H1 (cell line): Measurements from ENCODE around the gene KRTAP10-7. TPM values are rescaled to one million over a fixed set of nuclear protein-coding genes. Genes with fewer than 3 reads are reported as not detected.
"Not testable (repeated sequence)": the region's sequence is repeated elsewhere in the genome, so short reads cannot be mapped to it uniquely, and the experiment has no call there.

ENCODE experiments used
- CTCF ChIA-PET: fragments of 300-600 bp; sonication (Branson Sonifier 250); formaldehyde crosslinking; loops from one replicate; lab custom pipeline; 2021; ENCODE audit not compliant: partially characterized antibody; lab: Charles Lee
- POLR2A ChIA-PET: fragments of 300-600 bp; sonication (Branson Sonifier 250); formaldehyde crosslinking; loops from one replicate; lab custom pipeline; 2021; ENCODE audit warnings: inconsistent platforms; ENCODE audit not compliant: partially characterized antibody; lab: Charles Lee
- DNase-seq, 2 experiments: peaks; one replicate each; pipeline versions ENCODE4 v3.0.0 to v3.0.0-alpha.2; 2010 to 2022; ENCODE audit warnings: low spot score in 2 of 2, low read depth in 1 of 2, mixed read lengths in 1 of 2
- FAIRE-seq: peaks from 2 replicates; lab custom pipeline; 2011; peaks lifted over from hg19 to GRCh38; lab: Jason Lieb, UNC
- H2AFZ ChIP-seq: 2 replicates; pipeline ENCODE4 v1.8.1; 2012; ENCODE audit warnings: low read length, inconsistent platforms
- H2AK5ac ChIP-seq: 2 replicates; pipeline ENCODE4 v1.6.1; 2013; ENCODE audit warnings: low read depth, low read length
- H2BK120ac ChIP-seq: replicated peaks from 2 replicates; pipeline ENCODE3; 2013; ENCODE audit warnings: low read depth, low read length, inconsistent platforms
- H2BK12ac ChIP-seq: 2 replicates; pipeline ENCODE4 v1.6.1; 2013; ENCODE audit warnings: low read depth, low read length
- H2BK15ac ChIP-seq: 2 replicates; pipeline ENCODE4 v1.6.1; 2013; ENCODE audit warnings: low read length
- H2BK20ac ChIP-seq: 2 replicates; pipeline ENCODE4 v1.6.1; 2013; ENCODE audit warnings: low read length
- H2BK5ac ChIP-seq: 2 replicates; pipeline ENCODE4 v1.6.1; 2013; ENCODE audit warnings: low read depth, low read length
- H3K14ac ChIP-seq: 2 replicates; pipeline ENCODE4 v1.6.1; 2013; ENCODE audit warnings: inconsistent platforms; ENCODE audit not compliant: insufficient read length
- H3K18ac ChIP-seq: 2 replicates; pipeline ENCODE4 v1.6.1; 2013; ENCODE audit warnings: low read length; ENCODE audit errors: extremely low read depth
- H3K23ac ChIP-seq: 2 replicates; pipeline ENCODE4 v1.6.1; 2013; ENCODE audit warnings: inconsistent platforms; ENCODE audit not compliant: insufficient read length
- H3K23me2 ChIP-seq: 2 replicates; pipeline ENCODE4 v1.6.1; 2013; ENCODE audit warnings: low read depth, low read length
- H3K27ac ChIP-seq: 2 replicates; pipeline ENCODE4 v1.6.1; 2011; ENCODE audit warnings: low read depth, low read length, inconsistent platforms
- H3K27me3 ChIP-seq, 4 experiments: replicated peaks in 1 of 4; 1 replicate in 1 of 4; 2 replicates in 3 of 4; pipeline versions ENCODE4 v1.6.1 to v1.8.1; 2011 to 2013; ENCODE audit warnings: low read length in 3 of 4, mild to moderate bottlenecking in 3 of 4, inconsistent platforms in 2 of 4, mixed read lengths in 2 of 4, moderate library complexity in 1 of 4; ENCODE audit not compliant: control insufficient read depth in 3 of 4, insufficient read depth in 3 of 4; ENCODE audit errors: extremely low read depth in 1 of 4
- H3K36me3 ChIP-seq, 4 experiments: 2 replicates each; pipeline versions ENCODE4 v1.6.1 to v1.8.1; 2011 to 2013; ENCODE audit warnings: mild to moderate bottlenecking in 4 of 4, low read length in 3 of 4, moderate library complexity in 2 of 4, control low read depth in 1 of 4, inconsistent platforms in 1 of 4; ENCODE audit not compliant: insufficient read depth in 4 of 4, control insufficient read depth in 2 of 4
- H3K4ac ChIP-seq: replicated peaks from 2 replicates; pipeline ENCODE3; 2013; ENCODE audit warnings: low read length, low read depth, mixed read lengths, inconsistent platforms; ENCODE audit not compliant: insufficient read length
- H3K4me1 ChIP-seq, 4 experiments: replicated peaks in 1 of 4; 1 replicate in 1 of 4; 2 replicates in 3 of 4; pipeline versions ENCODE4 v1.6.1 to v1.8.1; 2011 to 2013; ENCODE audit warnings: low read length in 3 of 4, inconsistent platforms in 2 of 4, mixed read lengths in 1 of 4; ENCODE audit not compliant: insufficient read depth in 4 of 4, control insufficient read depth in 3 of 4
- H3K4me2 ChIP-seq, 2 experiments: 2 replicates each; pipeline versions ENCODE4 v1.6.1 to v1.8.1; 2011 to 2013; ENCODE audit warnings: low read depth in 2 of 2, low read length in 2 of 2, control low read depth in 1 of 2, inconsistent platforms in 1 of 2, mild to moderate bottlenecking in 1 of 2; ENCODE audit not compliant: insufficient read depth in 1 of 2
- H3K4me3 ChIP-seq, 4 experiments: fragments of 200-600, 300-600 bp in 1 of 4; sonication (generic), shearing (Covaris generic), sonication (Bioruptor Twin) in 1 of 4; 2 replicates each; pipeline versions ENCODE4 v1.5.1 to v1.8.1; 2011 to 2016; ENCODE audit warnings: low read length in 4 of 4, low read depth in 3 of 4, control low read depth in 2 of 4, inconsistent platforms in 2 of 4, mild to moderate bottlenecking in 2 of 4, mixed read lengths in 1 of 4, moderate library complexity in 1 of 4; ENCODE audit not compliant: insufficient read depth in 2 of 4; ENCODE audit errors: extremely low read depth in 1 of 4
- H3K56ac ChIP-seq: replicated peaks from 2 replicates; pipeline ENCODE3; 2013; ENCODE audit warnings: low read depth, mild to moderate bottlenecking, mixed read lengths, low read length, inconsistent platforms; ENCODE audit not compliant: insufficient read length
- H3K79me1 ChIP-seq: 2 replicates; pipeline ENCODE4 v1.6.1; 2013; ENCODE audit warnings: low read depth, low read length, control low read depth
- H3K79me2 ChIP-seq, 2 experiments: 2 replicates each; pipeline versions ENCODE4 v1.6.1 to v1.8.1; 2012 to 2013; ENCODE audit warnings: low read length in 2 of 2, mild to moderate bottlenecking in 2 of 2, inconsistent platforms in 1 of 2; ENCODE audit not compliant: insufficient read depth in 2 of 2, control insufficient read depth in 1 of 2
- H3K9ac ChIP-seq, 4 experiments: replicated peaks in 1 of 4; 1 replicate in 1 of 4; 2 replicates in 3 of 4; pipeline versions ENCODE4 v1.6.1 to v1.8.1; 2011 to 2013; ENCODE audit warnings: low read depth in 3 of 4, low read length in 3 of 4, control low read depth in 2 of 4, mild to moderate bottlenecking in 2 of 4, moderate library complexity in 2 of 4, inconsistent platforms in 1 of 4; ENCODE audit errors: extremely low read depth in 1 of 4
- H3K9me3 ChIP-seq, 2 experiments: 2 replicates each; pipeline versions ENCODE4 v1.6.1 to v1.8.1; 2012 to 2013; ENCODE audit warnings: mild to moderate bottlenecking in 2 of 2, moderate library complexity in 2 of 2, control low read depth in 1 of 2, inconsistent platforms in 1 of 2, low read depth in 1 of 2, low read length in 1 of 2, mixed read lengths in 1 of 2; ENCODE audit not compliant: insufficient read depth in 2 of 2
- H4K20me1 ChIP-seq, 2 experiments: replicated peaks in 1 of 2; 2 replicates each; pipeline versions ENCODE3 to v1.8.1; 2011 to 2013; ENCODE audit warnings: inconsistent platforms in 2 of 2, low read length in 2 of 2, mild to moderate bottlenecking in 1 of 2; ENCODE audit not compliant: insufficient read depth in 2 of 2, control insufficient read depth in 1 of 2
- H4K5ac ChIP-seq: 2 replicates; pipeline ENCODE4 v1.6.1; 2013; ENCODE audit warnings: low read length, low read depth, mixed read lengths, inconsistent platforms; ENCODE audit not compliant: insufficient read length
- H4K8ac ChIP-seq: 2 replicates; pipeline ENCODE4 v1.8.0; 2013; ENCODE audit warnings: mild to moderate bottlenecking, moderate library complexity, low read length, inconsistent platforms; ENCODE audit not compliant: insufficient read depth; ENCODE audit errors: extremely low read depth
- H4K91ac ChIP-seq: replicated peaks from 2 replicates; pipeline ENCODE3; 2013; ENCODE audit warnings: low read length, mixed read lengths, inconsistent platforms; ENCODE audit not compliant: insufficient read length
- WGBS, 2 experiments: shearing (Covaris generic) in 1 of 2; methylation state at CpG; one replicate each; pipeline versions ENCODE4 v1.1.6 to v1.1.7; 2013 to 2015; ENCODE audit warnings: low lambda C conversion rate in 2 of 2, mixed read lengths in 2 of 2, inconsistent platforms in 1 of 2, low coverage in 1 of 2, missing lambda C conversion rate in 1 of 2; ENCODE audit not compliant: insufficient replicate concordance in 2 of 2, insufficient coverage in 1 of 2, insufficient read length in 1 of 2; ENCODE audit errors: extremely low coverage in 1 of 2, missing lambda C conversion rate in 1 of 2; 5-methylcytosine and 5-hydroxymethylcytosine counted together
- polyA plus RNA-seq, 7 experiments: library from polyadenylated mRNA; depleted of rRNA in 3 of 7; stranded (reverse) in 5 of 7; unstranded in 2 of 7; fragments of >200 nt in 5 of 7; fragments of 200-250 nt in 2 of 7; gene quantifications; 1 replicate in 5 of 7; 2 replicates in 1 of 7; 4 replicates in 1 of 7; pipeline versions ENCODE4 v1.2.1 to v1.2.3, GENCODE V29; 2011 to 2013; ENCODE audit warnings: missing spikeins in 2 of 7, mixed read lengths in 2 of 7
- total RNA-seq: library from RNA; stranded (reverse); fragmentation: NEBNext Ultra II Directional; extraction: Animal tissue kit (Norgen Biotek cat#: 25700); gene quantifications from 2 replicates; pipeline ENCODE4 v1.2.1, GENCODE V29; 2021

Gene KRTAP10-7
- total and polyA plus RNA-seq, 2 of the 8 experiments (the other 6 are each of a cell fraction or from before 2014, with no cell fraction given) = not detected

DNA sequence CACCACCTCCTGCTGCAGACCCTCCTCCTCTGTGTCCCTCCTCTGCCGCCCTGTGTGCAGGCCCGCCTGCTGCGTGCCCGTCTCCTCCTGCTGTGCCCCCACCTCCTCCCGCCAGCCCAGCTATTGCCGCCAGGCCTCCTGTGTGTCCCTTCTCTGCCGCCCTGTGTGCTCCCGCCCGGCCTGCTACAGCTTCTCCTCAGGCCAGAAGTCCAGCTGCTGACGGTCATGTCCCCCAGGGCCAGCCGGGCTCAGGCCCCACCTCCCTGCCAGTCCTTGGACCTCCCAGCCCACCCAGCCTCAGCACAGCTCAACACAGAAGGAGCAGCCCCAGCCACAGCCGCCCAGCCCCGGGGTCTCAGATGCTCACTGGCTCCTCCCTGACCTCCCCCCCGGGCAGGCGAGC, 27.4 kb downstream of the KRTAP10-7 start:
- H3K27me3 ChIP-seq, H2BK12ac ChIP-seq, H3K36me3 ChIP-seq, DNase-seq, H2BK5ac ChIP-seq, H3K9ac ChIP-seq, H3K4me1 ChIP-seq, POLR2A ChIA-PET, H4K5ac ChIP-seq, H4K91ac ChIP-seq, H3K4me3 ChIP-seq, H3K23ac ChIP-seq, H2BK20ac ChIP-seq, FAIRE-seq, H3K4ac ChIP-seq, H3K4me2 ChIP-seq, H3K27ac ChIP-seq, H3K23me2 ChIP-seq, H2AFZ ChIP-seq, H3K79me1 ChIP-seq, H3K79me2 ChIP-seq, H2AK5ac ChIP-seq, H3K18ac ChIP-seq, H2BK15ac ChIP-seq, H3K14ac ChIP-seq, H3K56ac ChIP-seq, H4K8ac ChIP-seq, H4K20me1 ChIP-seq, H2BK120ac ChIP-seq: not testable (repeated sequence)
- H3K9me3 ChIP-seq = peaks cover 14 to 16% of the 10 kb centered on the region in 2 experiments
- WGBS, 2 experiments = 59% methylated on average over 3 of the region's 15 CpGs; no CpG with 5 or more reads in 1 of the 2 experiments
- CTCF ChIA-PET = interaction anchor here (1.1 to 2.1 kb wide), 3 partner anchors 9 to 122 kb away, joined by 3 to 9 read pairs (median 3); no protein-coding TSS in a partner anchor
